ENCODE data around the gene DHRS7. TPM values are rescaled to one million over a fixed set of nuclear protein-coding genes. Genes with fewer than 3 reads are reported as not detected.
A peak's percentile ranks its signal among the peaks of the same experiment; 100 is the strongest.

The DHRS7 gene
- total and polyA plus RNA-seq, 9 of the 15 experiments (the other 6 are each of a cell fraction or from before 2014, with no cell fraction given), result 10.2 to 20.1 (median 15.7) TPM

- TF ChIP-seq, protein P1, sequence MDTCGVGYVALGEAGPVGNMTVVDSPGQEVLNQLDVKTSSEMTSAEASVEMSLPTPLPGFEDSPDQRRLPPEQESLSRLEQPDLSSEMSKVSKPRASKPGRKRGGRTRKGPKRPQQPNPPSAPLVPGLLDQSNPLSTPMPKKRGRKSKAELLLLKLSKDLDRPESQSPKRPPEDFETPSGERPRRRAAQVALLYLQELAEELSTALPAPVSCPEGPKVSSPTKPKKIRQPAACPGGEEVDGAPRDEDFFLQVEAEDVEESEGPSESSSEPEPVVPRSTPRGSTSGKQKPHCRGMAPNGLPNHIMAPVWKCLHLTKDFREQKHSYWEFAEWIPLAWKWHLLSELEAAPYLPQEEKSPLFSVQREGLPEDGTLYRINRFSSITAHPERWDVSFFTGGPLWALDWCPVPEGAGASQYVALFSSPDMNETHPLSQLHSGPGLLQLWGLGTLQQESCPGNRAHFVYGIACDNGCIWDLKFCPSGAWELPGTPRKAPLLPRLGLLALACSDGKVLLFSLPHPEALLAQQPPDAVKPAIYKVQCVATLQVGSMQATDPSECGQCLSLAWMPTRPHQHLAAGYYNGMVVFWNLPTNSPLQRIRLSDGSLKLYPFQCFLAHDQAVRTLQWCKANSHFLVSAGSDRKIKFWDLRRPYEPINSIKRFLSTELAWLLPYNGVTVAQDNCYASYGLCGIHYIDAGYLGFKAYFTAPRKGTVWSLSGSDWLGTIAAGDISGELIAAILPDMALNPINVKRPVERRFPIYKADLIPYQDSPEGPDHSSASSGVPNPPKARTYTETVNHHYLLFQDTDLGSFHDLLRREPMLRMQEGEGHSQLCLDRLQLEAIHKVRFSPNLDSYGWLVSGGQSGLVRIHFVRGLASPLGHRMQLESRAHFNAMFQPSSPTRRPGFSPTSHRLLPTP (IDR thresholded peaks at IDR 0.05; ENCODE audit: borderline replicate concordance, extremely low read depth, insufficient read length), result no peak
- TF ChIP-seq ZC3H11A (IDR thresholded peaks at IDR 0.05; ENCODE audit: low read depth, low read length) (no peak), OTX1 (CRISPR knock-in tag; IDR thresholded peaks at IDR 0.05) (no peak), MEF2A (IDR thresholded peaks at IDR 0.05; ENCODE audit: control insufficient read depth, low read depth, low read length) (no peak), L3MBTL2 (IDR thresholded peaks at IDR 0.05) (peak; percentile 28; the same call in 1 of the 2 replicates), PRDM10 (IDR thresholded peaks at IDR 0.05; ENCODE audit: partially characterized antibody) (no peak), ATF1 (CRISPR knock-in tag; IDR thresholded peaks at IDR 0.05) (0 out of 2 replicates have a peak, but pooled peaks have one; percentile 10), ATF1 (tag; IDR thresholded peaks at IDR 0.05) (0 out of 2 replicates have a peak, but pooled peaks have one; percentile 31), CCAR2 (IDR thresholded peaks at IDR 0.05; ENCODE audit: low read depth, low read length) (no peak), THRB (CRISPR knock-in tag; conservative IDR thresholded peaks at IDR 0.05) (no peak), RBM15 (IDR thresholded peaks at IDR 0.05; ENCODE audit: insufficient read depth, low read length) (no peak), SREBF2 (CRISPR knock-in tag; IDR thresholded peaks at IDR 0.05) (no peak), SMAD4 (CRISPR knock-in tag; conservative IDR thresholded peaks at IDR 0.05) (peak; percentile 11; the same call in 1 of the 2 replicates)
Measured at GRCh38 chr14:60164712-60165546, at the start of gene DHRS7 (continued).
